K562 (cell line): ENCODE measurements around the gene BSPRY. TPM values are rescaled to one million over a fixed set of nuclear protein-coding genes. Genes with fewer than 3 reads are reported as not detected.

ENCODE experiments used
- ATAC-seq: fragments of 200-7000 bp; cut with Tn5 transposase; 3 replicates; pipeline ENCODE4 v1.9.1; 2020; ENCODE audit warnings: moderate library complexity
- BruUV-seq: library from RNA; stranded (reverse); fragments of 400-500 nt; replicated peaks from 2 replicates; lab custom pipeline; 2021; lab: Mats Ljungman, UMichigan
- CTCF ChIA-PET: fragments of 300-600 bp; formaldehyde crosslinking; extraction: SDS; loops from one replicate; lab custom pipeline; 2021; ENCODE audit warnings: low intra/inter-chr PET ratio; lab: Yijun Ruan, JAX
- POLR2A ChIA-PET: fragments of 300-600, 350-650 bp; sonication (Branson Sonifier 250); formaldehyde crosslinking; extraction: SDS; loops from one replicate; lab custom pipeline; 2021; ENCODE audit warnings: antibody characterized with exemption, inconsistent platforms; lab: Yijun Ruan, JAX
- DNase-seq, 4 experiments: peaks; one replicate each; pipeline versions ENCODE4 v3.0.0 to v3.0.0-alpha.2; 2011 to 2018; ENCODE audit warnings: low spot score in 3 of 4, mixed read lengths in 3 of 4; ENCODE audit errors: extremely low read depth in 1 of 4
- FAIRE-seq: peaks from 2 replicates; lab custom pipeline; 2011; peaks lifted over from hg19 to GRCh38; lab: Jason Lieb, UNC
- H2AFZ ChIP-seq: 2 replicates; pipeline ENCODE4 v1.6.0; 2011; ENCODE audit warnings: low read depth, low read length, control low read depth, inconsistent platforms
- H3K27ac ChIP-seq: fragments of 200-600 bp; 3 replicates; pipeline ENCODE4 v1.8.0; 2011; ENCODE audit warnings: low read depth, mild to moderate bottlenecking, control low read depth, inconsistent platforms, low read length, moderate library complexity, mixed read lengths; ENCODE audit errors: extremely low read depth
- H3K27me3 ChIP-seq, 2 experiments: fragments of 300-600 bp in 1 of 2; 2 replicates in 1 of 2; 3 replicates in 1 of 2; pipeline versions ENCODE4 v1.6.0 to v1.8.0; 2011; ENCODE audit warnings: inconsistent platforms in 2 of 2, low read length in 2 of 2, mild to moderate bottlenecking in 1 of 2, mixed read lengths in 1 of 2, moderate library complexity in 1 of 2; ENCODE audit not compliant: control insufficient read depth in 2 of 2, insufficient read depth in 2 of 2
- H3K36me3 ChIP-seq: fragments of 300-600 bp; 3 replicates; pipeline ENCODE4 v1.8.0; 2011; ENCODE audit warnings: mild to moderate bottlenecking, low read length, inconsistent platforms; ENCODE audit not compliant: control insufficient read depth, insufficient read depth
- H3K4me1 ChIP-seq, 2 experiments: fragments of 200-600 bp in 1 of 2; replicated peaks in 1 of 2; 2 replicates in 1 of 2; 3 replicates in 1 of 2; pipeline versions ENCODE4 v1.5.1 to v1.8.0; 2011; ENCODE audit warnings: inconsistent platforms in 2 of 2, low read length in 2 of 2, mild to moderate bottlenecking in 1 of 2, mixed read lengths in 1 of 2, moderate library complexity in 1 of 2; ENCODE audit not compliant: control insufficient read depth in 2 of 2, insufficient read depth in 2 of 2
- H3K4me2 ChIP-seq: 2 replicates; pipeline ENCODE4 v1.6.1; 2011; ENCODE audit warnings: low read length, control low read depth, inconsistent platforms, mixed read lengths; ENCODE audit not compliant: insufficient read depth
- H3K4me3 ChIP-seq: fragments of 200-600 bp; sonication (generic), shearing (Covaris generic); 2 replicates; pipeline ENCODE4 v1.5.1; 2016; ENCODE audit warnings: control low read depth, inconsistent platforms
- H3K79me2 ChIP-seq: fragments of 200-600 bp; 3 replicates; pipeline ENCODE4 v1.8.0; 2011; ENCODE audit warnings: low read length, inconsistent platforms; ENCODE audit not compliant: control insufficient read depth, insufficient read depth
- H3K9ac ChIP-seq, 2 experiments: 2 replicates each; pipeline versions ENCODE4 v1.6.0 to v1.6.1; 2011; ENCODE audit warnings: low read depth in 2 of 2, low read length in 2 of 2, control low read depth in 1 of 2, inconsistent platforms in 1 of 2, mild to moderate bottlenecking in 1 of 2, mixed read lengths in 1 of 2; ENCODE audit not compliant: insufficient read depth in 1 of 2
- H3K9me1 ChIP-seq: one replicate; pipeline ENCODE4 v1.6.0; 2011; ENCODE audit warnings: inconsistent platforms, mild to moderate bottlenecking, low read length, moderate library complexity; ENCODE audit not compliant: control insufficient read depth, insufficient read depth
- H3K9me3 ChIP-seq: replicated peaks from 2 replicates; pipeline ENCODE4 v1.5.1; 2011; ENCODE audit warnings: low read depth, low read length, inconsistent platforms; ENCODE audit not compliant: control insufficient read depth, insufficient read depth
- H4K20me1 ChIP-seq: replicated peaks from 2 replicates; pipeline ENCODE4 v1.6.1; 2011; ENCODE audit warnings: low read length, inconsistent platforms, mixed read lengths; ENCODE audit not compliant: control insufficient read depth, insufficient read depth
- C11orf30 ChIP-seq: fragments of 450-650 bp; IDR thresholded peaks from 2 replicates; pipeline ENCODE4 v1.6.1; 2016; ENCODE audit warnings: low read depth, mild to moderate bottlenecking
- DPF2 ChIP-seq: fragments of 450-650 bp; IDR thresholded peaks from 2 replicates; pipeline ENCODE4 v1.6.1; 2016
- E2F3 ChIP-seq: fragments of 250-450 bp; sonication (Bioruptor Pico); IDR thresholded peaks from 2 replicates; pipeline ENCODE4 v1.4.0; 2020; ENCODE audit warnings: mild to moderate bottlenecking
- EHMT2 ChIP-seq: fragments of 450-650 bp; IDR thresholded peaks from 2 replicates; pipeline ENCODE4 v1.6.1; 2018; ENCODE audit warnings: antibody characterized with exemption
- MAFF ChIP-seq: IDR thresholded peaks from 2 replicates; pipeline ENCODE4 v1.6.1; 2012; ENCODE audit warnings: low read length, improper control_type of control experiment
- MAFG ChIP-seq: fragments of 450-650 bp; conservative IDR thresholded peaks from 2 replicates; pipeline ENCODE4 v1.6.1; 2016; ENCODE audit warnings: missing genetic modification characterization, missing compliant biosample characterization
- MAFK ChIP-seq: IDR thresholded peaks from 2 replicates; pipeline ENCODE4 v1.6.1; 2011; ENCODE audit warnings: low read length, improper control_type of control experiment
- MTA1 ChIP-seq: fragments of 450-650 bp; IDR thresholded peaks from 2 replicates; pipeline ENCODE4 v1.6.1; 2017; ENCODE audit warnings: borderline replicate concordance
- MTA3 ChIP-seq: fragments of 450-650 bp; formaldehyde crosslinking; IDR thresholded peaks from 2 replicates; pipeline ENCODE4 v1.6.1; 2017; ENCODE audit warnings: mild to moderate bottlenecking, borderline replicate concordance
- PYGO2 ChIP-seq: fragments of 450-650 bp; IDR thresholded peaks from 2 replicates; pipeline ENCODE4 v1.6.1; 2016; ENCODE audit warnings: mild to moderate bottlenecking, missing genetic modification characterization, moderate library complexity, missing compliant biosample characterization
- ZBTB2 ChIP-seq: fragments of 450-650 bp; IDR thresholded peaks from 2 replicates; pipeline ENCODE4 v1.6.1; 2016; ENCODE audit warnings: antibody characterized with exemption
- ZNF316 ChIP-seq: fragments of 450-650 bp; IDR thresholded peaks from 2 replicates; pipeline ENCODE4 v1.6.1; 2016
- ZNF76 ChIP-seq: fragments of 250-450 bp; sonication (Bioruptor Pico); IDR thresholded peaks from 2 replicates; pipeline ENCODE4 v1.4.0; 2020; ENCODE audit warnings: mild to moderate bottlenecking, moderate library complexity, borderline replicate concordance
- WGBS: fragments of 100-300 bp; shearing (Covaris generic); methylation state at CpG from one replicate; pipeline ENCODE4 v1.1.6; 2016; ENCODE audit warnings: low coverage, mixed read lengths; ENCODE audit not compliant: insufficient coverage; ENCODE audit errors: missing lambda C conversion rate; 5-methylcytosine and 5-hydroxymethylcytosine counted together
- in situ Hi-C: fragments of 300-500 bp; cut with MboI; formaldehyde crosslinking; loops from 4 replicates; pipeline ENCODE4 v1.15.0; 2018; ENCODE audit warnings: inconsistent platforms, mixed read lengths
- intact Hi-C: fragments of 100-400 bp; cut with micrococcal nuclease; formaldehyde crosslinking; loops from 2 replicates; pipeline ENCODE4 v1.14.2; 2022
- polyA plus RNA-seq, 8 experiments: library from polyadenylated mRNA; depleted of rRNA in 4 of 8; stranded (reverse) in 5 of 8; unstranded in 3 of 8; fragments of >200 nt; fragmentation: Nextera tagmentation in 2 of 8; fragmentation: Illumina TruSeq in 1 of 8; extraction: Ambion mirVana in 2 of 8; extraction: Trizol in 1 of 8; gene quantifications; 2 replicates each; pipeline versions ENCODE4 v1.2.1 to v1.2.3, GENCODE V29; 2011 to 2014; ENCODE audit warnings: inconsistent platforms in 1 of 8, missing spikeins in 1 of 8
- total RNA-seq, 7 experiments: library from RNA; depleted of rRNA in 6 of 7; stranded (reverse); fragments of >200 nt in 6 of 7; fragmentation: Illumina TruSeq in 2 of 7; extraction: Trizol in 2 of 7; gene quantifications; 2 replicates each; pipeline versions ENCODE4 v1.2.1 to v1.2.3, GENCODE V29; 2011 to 2021; ENCODE audit warnings: low replicate concordance in 1 of 7
- TF ChIP-seq, protein P1 (sequence below): fragments of 450-650 bp; conservative IDR thresholded peaks from 2 replicates; pipeline ENCODE4 v1.6.1; 2016; ENCODE audit warnings: missing genetic modification characterization, low read depth, mild to moderate bottlenecking, control low read depth, missing compliant biosample characterization
- TF ChIP-seq, protein P2 (sequence below): fragments of 450-650 bp; formaldehyde crosslinking; IDR thresholded peaks from 2 replicates; pipeline ENCODE4 v1.4.0; 2022; ENCODE audit warnings: missing genetic modification characterization
- TF ChIP-seq, protein P3 (sequence below), 2 experiments: fragments of 450-650 bp; IDR thresholded peaks; 2 replicates each; pipeline ENCODE4 v1.6.1; 2016
- TF ChIP-seq, protein P4 (sequence below): IDR thresholded peaks from 2 replicates; pipeline ENCODE4 v1.6.1; 2016; ENCODE audit warnings: missing genetic modification characterization, missing compliant biosample characterization

BSPRY gene
- total and polyA plus RNA-seq, 9 of the 15 experiments (the other 6 are each of a cell fraction or from before 2014, with no cell fraction given): 0.07 to 0.67 (median 0.18) TPM

- Histone ChIP-seq H3K27ac (no peak overlapping the region), H3K4me2 (no peak overlapping the region), H3K9ac (no peak overlapping the region), H3K36me3 (no peaks in the 10 kb centered on the region), H3K9me1 (peaks cover 3% of the 10 kb centered on the region), H3K4me1 (peaks cover 19% of the 10 kb centered on the region in 2 experiments; a peak in 4 of 5 replicates), H2AFZ (peak overlapping the region; percentile 74), H4K20me1 (no peaks in the 10 kb centered on the region), H3K4me3 (no peak overlapping the region), H3K27me3 (no peaks in the 10 kb centered on the region), H3K9me3 (no peaks in the 10 kb centered on the region), H3K79me2 (peaks cover 2% of the 10 kb centered on the region; the same call in 2 of the 3 replicates)
- no peak for FAIRE-seq
- BruUV-seq: no TSS peak
- intact Hi-C loops: no loop called here
- ATAC-seq: no peak
- ChIA-PET POLR2A (no interaction called here), CTCF (no interaction called here)
- no peak for DNase-seq
- in situ Hi-C loops: no loop called here
- 60% methylated on average over 1 of the region's 1 CpG for WGBS
- peak; percentile 96 for TF ChIP-seq C11orf30
- TF ChIP-seq MTA3: no peak
- peak; percentile 82 for TF ChIP-seq MAFK
- TF ChIP-seq, protein P1, sequence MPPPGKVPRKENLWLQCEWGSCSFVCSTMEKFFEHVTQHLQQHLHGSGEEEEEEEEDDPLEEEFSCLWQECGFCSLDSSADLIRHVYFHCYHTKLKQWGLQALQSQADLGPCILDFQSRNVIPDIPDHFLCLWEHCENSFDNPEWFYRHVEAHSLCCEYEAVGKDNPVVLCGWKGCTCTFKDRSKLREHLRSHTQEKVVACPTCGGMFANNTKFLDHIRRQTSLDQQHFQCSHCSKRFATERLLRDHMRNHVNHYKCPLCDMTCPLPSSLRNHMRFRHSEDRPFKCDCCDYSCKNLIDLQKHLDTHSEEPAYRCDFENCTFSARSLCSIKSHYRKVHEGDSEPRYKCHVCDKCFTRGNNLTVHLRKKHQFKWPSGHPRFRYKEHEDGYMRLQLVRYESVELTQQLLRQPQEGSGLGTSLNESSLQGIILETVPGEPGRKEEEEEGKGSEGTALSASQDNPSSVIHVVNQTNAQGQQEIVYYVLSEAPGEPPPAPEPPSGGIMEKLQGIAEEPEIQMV (tag): no peak
- peak; percentile 74 for TF ChIP-seq MAFF
- 0 out of 2 replicates have a peak, but pooled peaks have one; percentile 16 for TF ChIP-seq EHMT2
- peak; percentile 98 for TF ChIP-seq ZNF316
- TF ChIP-seq, protein P2, sequence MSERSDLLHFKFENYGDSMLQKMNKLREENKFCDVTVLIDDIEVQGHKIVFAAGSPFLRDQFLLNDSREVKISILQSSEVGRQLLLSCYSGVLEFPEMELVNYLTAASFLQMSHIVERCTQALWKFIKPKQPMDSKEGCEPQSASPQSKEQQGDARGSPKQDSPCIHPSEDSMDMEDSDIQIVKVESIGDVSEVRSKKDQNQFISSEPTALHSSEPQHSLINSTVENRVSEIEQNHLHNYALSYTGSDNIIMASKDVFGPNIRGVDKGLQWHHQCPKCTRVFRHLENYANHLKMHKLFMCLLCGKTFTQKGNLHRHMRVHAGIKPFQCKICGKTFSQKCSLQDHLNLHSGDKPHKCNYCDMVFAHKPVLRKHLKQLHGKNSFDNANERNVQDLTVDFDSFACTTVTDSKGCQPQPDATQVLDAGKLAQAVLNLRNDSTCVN (CRISPR knock-in tag): peak; percentile 54; the same call in 1 of the 2 replicates
- no peak for TF ChIP-seq ZNF76 (CRISPR knock-in tag)
- TF ChIP-seq, protein P3, sequence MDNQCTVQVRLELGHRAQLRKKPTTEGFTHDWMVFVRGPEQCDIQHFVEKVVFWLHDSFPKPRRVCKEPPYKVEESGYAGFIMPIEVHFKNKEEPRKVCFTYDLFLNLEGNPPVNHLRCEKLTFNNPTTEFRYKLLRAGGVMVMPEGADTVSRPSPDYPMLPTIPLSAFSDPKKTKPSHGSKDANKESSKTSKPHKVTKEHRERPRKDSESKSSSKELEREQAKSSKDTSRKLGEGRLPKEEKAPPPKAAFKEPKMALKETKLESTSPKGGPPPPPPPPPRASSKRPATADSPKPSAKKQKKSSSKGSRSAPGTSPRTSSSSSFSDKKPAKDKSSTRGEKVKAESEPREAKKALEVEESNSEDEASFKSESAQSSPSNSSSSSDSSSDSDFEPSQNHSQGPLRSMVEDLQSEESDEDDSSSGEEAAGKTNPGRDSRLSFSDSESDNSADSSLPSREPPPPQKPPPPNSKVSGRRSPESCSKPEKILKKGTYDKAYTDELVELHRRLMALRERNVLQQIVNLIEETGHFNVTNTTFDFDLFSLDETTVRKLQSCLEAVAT (IDR thresholded peaks at IDR 0.05): peak in 1 of 2 experiments; percentile 71; a peak in 1 of 4 replicates
- TF ChIP-seq MTA1: peak; percentile 80
- TF ChIP-seq ZBTB2: 0 out of 2 replicates have a peak, but pooled peaks have one; percentile 25
- no peak for TF ChIP-seq PYGO2
- TF ChIP-seq, protein P4, sequence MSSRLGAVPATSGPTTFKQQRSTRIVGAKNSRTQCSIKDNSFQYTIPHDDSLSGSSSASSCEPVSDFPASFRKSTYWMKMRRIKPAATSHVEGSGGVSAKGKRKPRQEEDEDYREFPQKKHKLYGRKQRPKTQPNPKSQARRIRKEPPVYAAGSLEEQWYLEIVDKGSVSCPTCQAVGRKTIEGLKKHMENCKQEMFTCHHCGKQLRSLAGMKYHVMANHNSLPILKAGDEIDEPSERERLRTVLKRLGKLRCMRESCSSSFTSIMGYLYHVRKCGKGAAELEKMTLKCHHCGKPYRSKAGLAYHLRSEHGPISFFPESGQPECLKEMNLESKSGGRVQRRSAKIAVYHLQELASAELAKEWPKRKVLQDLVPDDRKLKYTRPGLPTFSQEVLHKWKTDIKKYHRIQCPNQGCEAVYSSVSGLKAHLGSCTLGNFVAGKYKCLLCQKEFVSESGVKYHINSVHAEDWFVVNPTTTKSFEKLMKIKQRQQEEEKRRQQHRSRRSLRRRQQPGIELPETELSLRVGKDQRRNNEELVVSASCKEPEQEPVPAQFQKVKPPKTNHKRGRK: peak; percentile 93
- no peak for TF ChIP-seq E2F3 (CRISPR knock-in tag)
- 0 out of 2 replicates have a peak, but pooled peaks have one; percentile 28 for TF ChIP-seq DPF2
- TF ChIP-seq MAFG (tag): peak; percentile 91
Observed at GRCh38 chr9:113380869-113381378, 31.6 kb downstream of the BSPRY start.
